B cell (primary cell): ENCODE results near the gene COMT. TPM values are rescaled to one million over a fixed set of nuclear protein-coding genes. Genes with fewer than 3 reads are reported as not detected.

Source experiments
- ATAC-seq: fragments of 200-7000 bp; cut with Tn5 transposase; one replicate; pipeline ENCODE4 v1.10.0; 2021; ENCODE audit warnings: low read depth, mild to moderate bottlenecking, moderate number of reproducible peaks, moderate library complexity
- CTCF ChIA-PET: fragments of 350-600 bp; sonication (Branson Sonifier 250); formaldehyde crosslinking; loops from one replicate; lab custom pipeline; 2021; ENCODE audit warnings: antibody characterized with exemption, inconsistent platforms; lab: Charles Lee
- POLR2A ChIA-PET: fragments of 350-600 bp; sonication (Branson Sonifier 250); formaldehyde crosslinking; loops from one replicate; lab custom pipeline; 2021; ENCODE audit warnings: antibody characterized with exemption; lab: Charles Lee
- DNase-seq: peaks from one replicate; pipeline ENCODE4 v3.0.0; 2013
- H2AFZ ChIP-seq: 2 replicates; pipeline ENCODE4 v1.6.1; 2012; ENCODE audit warnings: mild to moderate bottlenecking, low read depth, low read length; ENCODE audit not compliant: insufficient read depth, poor library complexity, severe bottlenecking
- H3K27ac ChIP-seq, 2 donors: 1 replicate in 1 of 2; 2 replicates in 1 of 2; pipeline ENCODE4 v1.5.1; 2012 to 2013; ENCODE audit warnings: low read length in 2 of 2, mild to moderate bottlenecking in 2 of 2, moderate library complexity in 1 of 2
- H3K27me3 ChIP-seq, 4 experiments: fragments of 200-600 bp in 1 of 4; sonication (generic) in 1 of 4; replicated peaks in 1 of 4; 1 replicate in 2 of 4; 2 replicates in 2 of 4; pipeline versions ENCODE4 v1.6.1 to v1.7.0; 2013 to 2016; ENCODE audit warnings: low read length in 3 of 4, mild to moderate bottlenecking in 2 of 4, mixed read lengths in 1 of 4, moderate library complexity in 1 of 4; ENCODE audit not compliant: insufficient read depth in 4 of 4, control insufficient read depth in 3 of 4; ENCODE audit errors: control extremely low read depth in 1 of 4
- H3K36me3 ChIP-seq, 2 experiments: replicated peaks in 1 of 2; 1 replicate in 1 of 2; 2 replicates in 1 of 2; pipeline versions ENCODE4 v1.6.1 to v1.7.1; 2013; ENCODE audit warnings: low read length in 1 of 2; ENCODE audit not compliant: insufficient read depth in 2 of 2, control insufficient read depth in 1 of 2; ENCODE audit errors: control extremely low read depth in 1 of 2, extremely low read depth in 1 of 2
- H3K4me1 ChIP-seq, 2 donors: fragments of 200-600 bp in 1 of 2; sonication (generic) in 1 of 2; 1 replicate in 1 of 2; 2 replicates in 1 of 2; pipeline versions ENCODE4 v1.5.1 to v1.6.1; 2013 to 2017; ENCODE audit warnings: low read length in 2 of 2; ENCODE audit not compliant: control insufficient read depth in 2 of 2, insufficient read depth in 2 of 2
- H3K4me2 ChIP-seq: replicated peaks from 2 replicates; pipeline ENCODE3; 2012; ENCODE audit warnings: mild to moderate bottlenecking, low read depth, low read length; ENCODE audit not compliant: poor library complexity, severe bottlenecking
- H3K4me3 ChIP-seq, 5 experiments: fragments of 200-600 bp in 1 of 5; sonication (generic) in 1 of 5; 1 replicate in 3 of 5; 2 replicates in 2 of 5; pipeline versions ENCODE4 v1.5.1 to v1.7.0; 2011 to 2016; ENCODE audit warnings: low read length in 4 of 5, mild to moderate bottlenecking in 4 of 5, low read depth in 2 of 5, control low read depth in 1 of 5, moderate library complexity in 1 of 5; ENCODE audit not compliant: insufficient read depth in 1 of 5; ENCODE audit errors: control extremely low read depth in 1 of 5, extremely low read depth in 1 of 5
- H3K79me2 ChIP-seq: fragments of 200-600 bp; sonication (generic); one replicate; pipeline ENCODE4 v1.6.0; 2016; ENCODE audit warnings: low read length; ENCODE audit not compliant: control insufficient read depth, insufficient read depth
- H3K9ac ChIP-seq: fragments of 200-600 bp; sonication (generic); 2 replicates; pipeline ENCODE4 v1.6.1; 2017; ENCODE audit warnings: mild to moderate bottlenecking, low read length, moderate library complexity
- H3K9me3 ChIP-seq, 3 donors: one replicate each; pipeline versions ENCODE4 v1.6.1 to v1.7.1; 2013; ENCODE audit warnings: low read length in 2 of 3; ENCODE audit not compliant: control insufficient read depth in 2 of 3, insufficient read depth in 1 of 3; ENCODE audit errors: control extremely low read depth in 1 of 3
- H4K20me1 ChIP-seq: 2 replicates; pipeline ENCODE4 v1.6.0; 2012; ENCODE audit warnings: mild to moderate bottlenecking, low read length; ENCODE audit not compliant: insufficient read depth, control insufficient read depth, poor library complexity, severe bottlenecking
- H3K27ac Mint-ChIP-seq: one replicate; pipeline ENCODE4 v1.8.0; 2021; ENCODE audit warnings: mixed read lengths
- H3K27me3 Mint-ChIP-seq: one replicate; pipeline ENCODE4 v1.8.0; 2021; ENCODE audit warnings: mixed read lengths
- H3K4me1 Mint-ChIP-seq: one replicate; pipeline ENCODE4 v1.8.0; 2021; ENCODE audit warnings: mixed read lengths
- H3K4me3 Mint-ChIP-seq: one replicate; pipeline ENCODE4 v1.8.0; 2021; ENCODE audit warnings: mixed read lengths
- H3K9me3 Mint-ChIP-seq: one replicate; pipeline ENCODE4 v1.8.0; 2022; ENCODE audit warnings: mixed read lengths; ENCODE audit not compliant: insufficient read depth
- EZH2 ChIP-seq: IDR thresholded peaks from 2 replicates; pipeline ENCODE4 v1.6.1; 2012; ENCODE audit warnings: borderline replicate concordance, low read depth, mild to moderate bottlenecking, moderate library complexity, low read length; ENCODE audit not compliant: insufficient read depth, poor library complexity, severe bottlenecking
- WGBS: methylation state at CpG from one replicate; pipeline ENCODE4 v1.1.5; 2013; ENCODE audit warnings: missing lambda C conversion rate; ENCODE audit not compliant: insufficient coverage; 5-methylcytosine and 5-hydroxymethylcytosine counted together
- intact Hi-C: fragments of 100-400 bp; cut with micrococcal nuclease; formaldehyde crosslinking; loops from one replicate; pipeline ENCODE4 v1.10.0; 2022
- polyA plus RNA-seq: library from polyadenylated mRNA; depleted of rRNA; stranded (reverse); fragments of >200 nt; gene quantifications from 2 replicates; pipeline ENCODE4 v1.2.3, GENCODE V29; 2012
- total RNA-seq, 2 donors: library from RNA; stranded (reverse); fragments of 120-200 nt in 1 of 2; gene quantifications; 1 replicate in 1 of 2; 2 replicates in 1 of 2; pipeline versions ENCODE4 v1.2.3 to v1.2.4, GENCODE V29; 2013 to 2022
- TF ChIP-seq, protein P1 (sequence below): fragments of 200-600 bp; IDR thresholded peaks from one replicate; pipeline ENCODE4 v1.8.0; 2022; ENCODE audit warnings: antibody characterized with exemption, mild to moderate bottlenecking

The COMT gene
- total and polyA plus RNA-seq, 2 donors (not counting 1 experiment from before 2014, with no cell fraction given) = 32.6 to 58.3 TPM

DNA sequence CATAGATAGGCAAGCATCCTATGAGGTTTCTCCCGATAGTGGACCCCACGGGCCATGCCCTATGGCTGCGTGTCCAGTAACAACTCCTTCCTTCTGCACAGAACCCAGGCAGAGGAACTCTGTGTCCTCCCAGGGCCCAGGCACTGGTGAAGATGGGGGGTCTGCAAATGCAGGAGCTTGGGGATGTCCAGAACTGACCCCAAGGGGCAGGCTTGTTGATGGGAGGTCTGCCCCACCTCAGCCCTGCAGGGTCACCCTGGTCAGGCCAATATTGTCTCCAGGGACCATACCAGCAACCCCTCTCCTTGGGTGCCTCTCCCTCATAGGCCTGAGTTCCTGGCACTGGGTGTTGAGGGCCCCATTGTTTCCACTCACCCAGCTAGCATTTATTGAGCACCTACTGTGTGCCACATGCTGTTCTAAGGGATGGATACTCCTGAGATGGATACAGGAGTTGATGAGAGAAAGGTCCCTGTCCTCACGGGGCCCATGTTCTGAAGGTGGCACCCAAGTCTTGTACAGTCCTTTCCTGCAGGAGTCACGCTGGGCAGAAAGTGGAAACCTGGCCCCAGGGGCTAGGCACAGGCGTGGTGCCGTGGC is 26.4 kb downstream of the COMT start:
- TF ChIP-seq EZH2 = no peak
- DNase-seq (no peak), ATAC-seq (no peak)
- peaks cover 1% of the 10 kb centered on the region for H3K79me2 ChIP-seq
- ChIA-PET CTCF (interaction anchor here (1.6 to 2.1 kb wide), 2 partner anchors 70 to 161 kb away, joined by 3 to 10 read pairs; no protein-coding TSS in a partner anchor), POLR2A (no interaction called here)
- H3K9ac ChIP-seq = no peak overlapping the region
- H3K4me3 ChIP-seq = no peak overlapping the region
- no peaks in the 10 kb centered on the region for H4K20me1 ChIP-seq
- no peaks in the 10 kb centered on the region for H3K9me3 ChIP-seq
- Mint-ChIP-seq H3K4me1 (peaks cover 5% of the 10 kb centered on the region), H3K9me3 (no peaks in the 10 kb centered on the region), H3K4me3 (no peak overlapping the region), H3K27ac (no peak overlapping the region), H3K27me3 (no peaks in the 10 kb centered on the region)
- H2AFZ ChIP-seq = no peak overlapping the region
- 100% methylated on average over 4 of the region's 7 CpGs for WGBS
- peaks cover 0 to 4% of the 10 kb centered on the region in 2 donors for H3K4me1 ChIP-seq
- H3K27me3 ChIP-seq = no peaks in the 10 kb centered on the region
- no peak overlapping the region for H3K27ac ChIP-seq
- intact Hi-C loops = no loop called here
- no peak overlapping the region for H3K4me2 ChIP-seq
- peaks cover 0 to 30% of the 10 kb centered on the region in 2 experiments for H3K36me3 ChIP-seq

- Histone ChIP-seq H3K9me3 (no peaks in the 10 kb centered on the region), H3K4me3 (no peak overlapping the region), H2AFZ (no peak overlapping the region), H3K27me3 (no peaks in the 10 kb centered on the region), H3K36me3 (peaks cover 0 to 30% of the 10 kb centered on the region in 2 experiments), H3K27ac (no peak overlapping the region), H4K20me1 (no peaks in the 10 kb centered on the region), H3K4me2 (no peak overlapping the region), H3K4me1 (peaks cover 0 to 4% of the 10 kb centered on the region in 2 donors), H3K9ac (no peak overlapping the region), H3K79me2 (no peaks in the 10 kb centered on the region)
- peaks cover 5% of the 10 kb centered on the region for H3K4me1 Mint-ChIP-seq
- no peaks in the 10 kb centered on the region for H3K27me3 Mint-ChIP-seq
- H3K27ac Mint-ChIP-seq = no peak overlapping the region
- CTCF ChIA-PET = interaction anchor here (1.1 to 7.2 kb wide), 4 partner anchors 45 to 161 kb away, joined by 3 to 65 read pairs (median 6); no protein-coding TSS in a partner anchor
- DNase-seq = no peak
- POLR2A ChIA-PET = no interaction called here
- WGBS = 95% methylated on average over 12 of the region's 18 CpGs
- no peaks in the 10 kb centered on the region for H3K9me3 Mint-ChIP-seq
- intact Hi-C loops = no loop called here
- TF ChIP-seq, protein P1, sequence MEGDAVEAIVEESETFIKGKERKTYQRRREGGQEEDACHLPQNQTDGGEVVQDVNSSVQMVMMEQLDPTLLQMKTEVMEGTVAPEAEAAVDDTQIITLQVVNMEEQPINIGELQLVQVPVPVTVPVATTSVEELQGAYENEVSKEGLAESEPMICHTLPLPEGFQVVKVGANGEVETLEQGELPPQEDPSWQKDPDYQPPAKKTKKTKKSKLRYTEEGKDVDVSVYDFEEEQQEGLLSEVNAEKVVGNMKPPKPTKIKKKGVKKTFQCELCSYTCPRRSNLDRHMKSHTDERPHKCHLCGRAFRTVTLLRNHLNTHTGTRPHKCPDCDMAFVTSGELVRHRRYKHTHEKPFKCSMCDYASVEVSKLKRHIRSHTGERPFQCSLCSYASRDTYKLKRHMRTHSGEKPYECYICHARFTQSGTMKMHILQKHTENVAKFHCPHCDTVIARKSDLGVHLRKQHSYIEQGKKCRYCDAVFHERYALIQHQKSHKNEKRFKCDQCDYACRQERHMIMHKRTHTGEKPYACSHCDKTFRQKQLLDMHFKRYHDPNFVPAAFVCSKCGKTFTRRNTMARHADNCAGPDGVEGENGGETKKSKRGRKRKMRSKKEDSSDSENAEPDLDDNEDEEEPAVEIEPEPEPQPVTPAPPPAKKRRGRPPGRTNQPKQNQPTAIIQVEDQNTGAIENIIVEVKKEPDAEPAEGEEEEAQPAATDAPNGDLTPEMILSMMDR = no peak
- TF ChIP-seq EZH2 = no peak
- ATAC-seq = no peak
- H3K4me3 Mint-ChIP-seq = no peak overlapping the region
Measured at GRCh38 chr22:19968450-19968891, 26.9 kb downstream of the COMT start.
